Endothelial cell of umbilical vein (primary cell): ENCODE data around the gene CLEC20A. TPM values are rescaled to one million over a fixed set of nuclear protein-coding genes. Genes with fewer than 3 reads are reported as not detected.

Source experiments
- BruUV-seq: library from RNA; stranded (reverse); fragments of 400-500 nt; replicated peaks from 2 replicates; lab custom pipeline; 2021; lab: Mats Ljungman, UMichigan
- CTCF ChIA-PET: fragments of 300-600, 350-600 bp; sonication (Branson Sonifier 250); formaldehyde crosslinking; loops from one replicate; lab custom pipeline; 2021; ENCODE audit warnings: antibody characterized with exemption, inconsistent platforms; lab: Charles Lee
- POLR2A ChIA-PET: fragments of 300-600, 350-600 bp; sonication (Branson Sonifier 250); formaldehyde crosslinking; loops from one replicate; lab custom pipeline; 2021; ENCODE audit warnings: antibody characterized with exemption, inconsistent platforms; lab: Charles Lee
- DNase-seq: peaks from one replicate; pipeline ENCODE4 v3.0.0-alpha.2; 2011; ENCODE audit warnings: low read depth, low spot score
- FAIRE-seq: peaks from 2 replicates; lab custom pipeline; 2011; peaks lifted over from hg19 to GRCh38; lab: Jason Lieb, UNC
- H2AFZ ChIP-seq: 2 replicates; pipeline ENCODE4 v1.6.0; 2012; ENCODE audit warnings: low read depth, low read length, control low read depth, inconsistent platforms
- H3K27ac ChIP-seq: 2 replicates; pipeline ENCODE4 v1.5.1; 2011; ENCODE audit warnings: low read depth, mild to moderate bottlenecking, control low read depth, low read length, moderate library complexity; ENCODE audit not compliant: insufficient read depth
- H3K27me3 ChIP-seq, 2 experiments: 2 replicates each; pipeline versions ENCODE4 v1.6.0 to v1.6.1; 2011; ENCODE audit warnings: low read length in 2 of 2, mixed read lengths in 1 of 2; ENCODE audit not compliant: control insufficient read depth in 2 of 2, insufficient read depth in 2 of 2
- H3K36me3 ChIP-seq, 2 experiments: 2 replicates in 1 of 2; 3 replicates in 1 of 2; pipeline ENCODE4 v1.5.1; 2011; ENCODE audit warnings: low read length in 2 of 2, mild to moderate bottlenecking in 1 of 2, moderate library complexity in 1 of 2; ENCODE audit not compliant: control insufficient read depth in 2 of 2, insufficient read depth in 2 of 2; ENCODE audit errors: extremely low read depth in 1 of 2
- H3K4me1 ChIP-seq: 3 replicates; pipeline ENCODE4 v1.5.1; 2011; ENCODE audit warnings: mild to moderate bottlenecking, low read length; ENCODE audit not compliant: control insufficient read depth, insufficient read depth; ENCODE audit errors: extremely low read depth
- H3K4me2 ChIP-seq: 2 replicates; pipeline ENCODE4 v1.6.1; 2011; ENCODE audit warnings: low read length, control low read depth, mixed read lengths; ENCODE audit not compliant: insufficient read depth
- H3K4me3 ChIP-seq, 3 experiments: fragments of 200-600 bp in 1 of 3; sonication (generic), shearing (Covaris generic) in 1 of 3; replicated peaks in 1 of 3; 2 replicates each; pipeline ENCODE4 v1.5.1; 2011 to 2016; ENCODE audit warnings: control low read depth in 3 of 3, low read length in 3 of 3, mild to moderate bottlenecking in 2 of 3, inconsistent platforms in 1 of 3, low read depth in 1 of 3, moderate library complexity in 1 of 3; ENCODE audit not compliant: insufficient read depth in 1 of 3
- H3K79me2 ChIP-seq: 2 replicates; pipeline ENCODE4 v1.6.0; 2012; ENCODE audit warnings: low read length, inconsistent platforms; ENCODE audit not compliant: control insufficient read depth, insufficient read depth
- H3K9ac ChIP-seq: replicated peaks from 2 replicates; pipeline ENCODE3; 2011; ENCODE audit warnings: low read length, control low read depth; ENCODE audit not compliant: insufficient read depth; ENCODE audit errors: extremely low read depth
- H3K9me1 ChIP-seq: replicated peaks from 3 replicates; pipeline ENCODE4 v1.6.0; 2011; ENCODE audit warnings: mild to moderate bottlenecking, low read length; ENCODE audit not compliant: control insufficient read depth, insufficient read depth; ENCODE audit errors: extremely low read depth
- H3K9me3 ChIP-seq: replicated peaks from 2 replicates; pipeline ENCODE4 v1.5.1; 2012; ENCODE audit warnings: low read length, inconsistent platforms; ENCODE audit not compliant: control insufficient read depth, insufficient read depth
- H4K20me1 ChIP-seq: replicated peaks from 2 replicates; pipeline ENCODE3; 2011; ENCODE audit warnings: mild to moderate bottlenecking, low read length; ENCODE audit not compliant: control insufficient read depth, insufficient read depth; ENCODE audit errors: extremely low read depth
- EZH2 ChIP-seq: IDR thresholded peaks from 2 replicates; pipeline ENCODE4 v1.6.1; 2012; ENCODE audit warnings: borderline replicate concordance, low read depth, mild to moderate bottlenecking, moderate library complexity, low read length, inconsistent platforms; ENCODE audit not compliant: severe bottlenecking
- FOS ChIP-seq: IDR thresholded peaks from 2 replicates; pipeline ENCODE4 v1.6.1; 2011; ENCODE audit warnings: mild to moderate bottlenecking, low read length, moderate library complexity, borderline replicate concordance; ENCODE audit not compliant: insufficient read depth
- GATA2 ChIP-seq: IDR thresholded peaks from 2 replicates; pipeline ENCODE4 v1.7.0; 2011; ENCODE audit warnings: low read depth, mild to moderate bottlenecking, moderate library complexity, mixed read lengths, low read length; ENCODE audit not compliant: insufficient read length, insufficient read depth
- JUN ChIP-seq: IDR thresholded peaks from 2 replicates; pipeline ENCODE4 v1.6.1; 2011; ENCODE audit warnings: borderline replicate concordance, low read depth; ENCODE audit not compliant: insufficient read length, insufficient read depth
- MYC ChIP-seq: IDR thresholded peaks from one replicate; pipeline ENCODE4 v1.6.1; 2011; ENCODE audit warnings: mild to moderate bottlenecking, low read depth, low read length
- POLR2A ChIP-seq: IDR thresholded peaks from 2 replicates; pipeline ENCODE4 v1.6.1; 2012; ENCODE audit warnings: low read depth, mild to moderate bottlenecking, control low read depth, low read length
- POLR2AphosphoS5 ChIP-seq: IDR thresholded peaks from 2 replicates; pipeline ENCODE4 v1.6.1; 2012; ENCODE audit warnings: low read depth, mild to moderate bottlenecking, control low read depth, low read length, moderate library complexity; ENCODE audit not compliant: insufficient read depth
- dilution Hi-C: fragments of 300-500 bp; cut with MboI; formaldehyde crosslinking; loops from one replicate; pipeline ENCODE4 v1.15.0; 2019; ENCODE audit warnings: low sequenced_read_pairs; ENCODE audit not compliant: extremely low pct_ligation_motif_present
- intact Hi-C: fragments of 100-400 bp; cut with micrococcal nuclease; formaldehyde crosslinking; loops from one replicate; pipeline ENCODE4 v1.10.0; 2022
- polyA plus RNA-seq, 4 experiments: library from polyadenylated mRNA; depleted of rRNA in 3 of 4; stranded (reverse) in 3 of 4; unstranded in 1 of 4; fragments of >200 nt; gene quantifications; 2 replicates each; pipeline versions ENCODE4 v1.2.1 to v1.2.3, GENCODE V29; 2011 to 2012; ENCODE audit warnings: missing spikeins in 1 of 4
- total RNA-seq: library from RNA; stranded (reverse); gene quantifications from 2 replicates; pipeline ENCODE4 v1.2.3, GENCODE V29; 2021
- TF ChIP-seq, protein P1 (sequence below): IDR thresholded peaks from 2 replicates; pipeline ENCODE4 v1.6.1; 2011; ENCODE audit not compliant: insufficient read depth, insufficient read length
- TF ChIP-seq, protein P2 (sequence below), 2 donors: IDR thresholded peaks; 1 replicate in 1 of 2; 2 replicates in 1 of 2; pipeline ENCODE4 v1.5.1; 2011; ENCODE audit warnings: low read length in 2 of 2, mild to moderate bottlenecking in 2 of 2, moderate library complexity in 2 of 2, control low read depth in 1 of 2, inconsistent platforms in 1 of 2, low read depth in 1 of 2; ENCODE audit not compliant: insufficient read depth in 1 of 2; ENCODE audit errors: extremely low read depth in 1 of 2

CLEC20A gene
- total and polyA plus RNA-seq, 2 donors (not counting 3 experiments of a cell fraction or from before 2014, with no cell fraction given): not detected

DNA sequence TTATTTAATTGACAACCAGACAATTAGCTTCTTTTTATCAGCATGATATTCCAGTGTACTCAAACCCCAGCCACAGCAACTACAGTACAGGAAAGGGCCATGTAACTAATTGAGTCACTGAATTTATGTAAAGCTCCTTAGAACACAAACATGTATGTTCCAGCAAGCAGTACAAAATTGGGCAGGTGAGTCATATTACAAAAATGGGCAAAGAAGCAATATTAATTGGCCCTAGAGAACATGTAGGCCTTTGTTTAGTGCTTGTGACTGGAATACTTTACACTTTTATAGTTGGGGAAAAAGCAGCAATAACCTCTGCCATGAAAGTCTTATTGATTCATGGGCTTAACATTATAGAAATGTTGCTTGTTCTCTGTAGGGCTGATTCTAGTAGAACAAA, 31.8 kb downstream of the CLEC20A start:
- no TSS peak for BruUV-seq
- POLR2A ChIA-PET: interaction anchor here (0.6 kb wide), 1 partner anchor 121 kb away, joined by 4 read pairs; no protein-coding TSS in a partner anchor

DNA sequence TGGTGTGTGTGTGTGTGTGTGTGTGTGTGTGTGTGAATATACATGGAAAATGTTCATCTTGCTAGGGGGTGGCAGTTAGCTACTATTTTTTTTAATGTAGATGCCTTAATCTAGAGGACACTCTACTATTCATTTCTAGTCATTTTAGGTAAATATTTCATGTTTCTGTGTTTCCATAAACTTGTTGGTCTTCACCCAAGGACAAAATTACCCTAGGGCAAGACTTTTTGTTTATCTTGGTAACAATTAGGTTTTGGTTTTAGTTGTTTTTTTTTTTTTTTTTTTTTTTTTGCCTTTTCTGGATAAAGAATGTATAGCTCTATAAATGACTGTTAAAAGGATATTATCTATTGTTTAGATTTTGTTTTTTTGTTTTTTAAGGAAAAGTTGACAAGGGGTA, 32.2 kb downstream of the CLEC20A start:
- Histone ChIP-seq H3K36me3 (peaks cover 0 to 7% of the 10 kb centered on the region in 2 experiments), H3K27me3 (no peaks in the 10 kb centered on the region), H2AFZ (no peak overlapping the region), H3K4me1 (no peaks in the 10 kb centered on the region), H4K20me1 (no peaks in the 10 kb centered on the region), H3K27ac (no peak overlapping the region), H3K9me1 (no peaks in the 10 kb centered on the region), H3K9ac (no peak overlapping the region), H3K79me2 (no peaks in the 10 kb centered on the region), H3K4me3 (no peak overlapping the region), H3K4me2 (no peak overlapping the region), H3K9me3 (no peaks in the 10 kb centered on the region)
- FAIRE-seq: no peak
- intact Hi-C loops (no loop called here), dilution Hi-C loops (no loop called here)
- BruUV-seq: no TSS peak
- DNase-seq: no peak
- TF ChIP-seq, protein P1, sequence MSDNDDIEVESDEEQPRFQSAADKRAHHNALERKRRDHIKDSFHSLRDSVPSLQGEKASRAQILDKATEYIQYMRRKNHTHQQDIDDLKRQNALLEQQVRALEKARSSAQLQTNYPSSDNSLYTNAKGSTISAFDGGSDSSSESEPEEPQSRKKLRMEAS: no peak
- TF ChIP-seq, protein P2, sequence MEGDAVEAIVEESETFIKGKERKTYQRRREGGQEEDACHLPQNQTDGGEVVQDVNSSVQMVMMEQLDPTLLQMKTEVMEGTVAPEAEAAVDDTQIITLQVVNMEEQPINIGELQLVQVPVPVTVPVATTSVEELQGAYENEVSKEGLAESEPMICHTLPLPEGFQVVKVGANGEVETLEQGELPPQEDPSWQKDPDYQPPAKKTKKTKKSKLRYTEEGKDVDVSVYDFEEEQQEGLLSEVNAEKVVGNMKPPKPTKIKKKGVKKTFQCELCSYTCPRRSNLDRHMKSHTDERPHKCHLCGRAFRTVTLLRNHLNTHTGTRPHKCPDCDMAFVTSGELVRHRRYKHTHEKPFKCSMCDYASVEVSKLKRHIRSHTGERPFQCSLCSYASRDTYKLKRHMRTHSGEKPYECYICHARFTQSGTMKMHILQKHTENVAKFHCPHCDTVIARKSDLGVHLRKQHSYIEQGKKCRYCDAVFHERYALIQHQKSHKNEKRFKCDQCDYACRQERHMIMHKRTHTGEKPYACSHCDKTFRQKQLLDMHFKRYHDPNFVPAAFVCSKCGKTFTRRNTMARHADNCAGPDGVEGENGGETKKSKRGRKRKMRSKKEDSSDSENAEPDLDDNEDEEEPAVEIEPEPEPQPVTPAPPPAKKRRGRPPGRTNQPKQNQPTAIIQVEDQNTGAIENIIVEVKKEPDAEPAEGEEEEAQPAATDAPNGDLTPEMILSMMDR (IDR thresholded peaks at IDR 0.05; ENCODE audit: extremely low read depth in 1 of 2, insufficient read depth in 1 of 2, low read depth in 1 of 2, low read length in 2 of 2): no peak
- TF ChIP-seq GATA2 (no peak), POLR2A (no peak), MYC (no peak), JUN (no peak), POLR2AphosphoS5 (no peak), EZH2 (no peak)
- ChIA-PET CTCF (interaction anchor here (0.6 to 1.9 kb wide), 7 partner anchors 12 to 164 kb away, joined by 3 to 7 read pairs (median 5); no protein-coding TSS in a partner anchor), POLR2A (interaction anchor here (0.6 kb wide), 1 partner anchor 121 kb away, joined by 4 read pairs; no protein-coding TSS in a partner anchor)

More for the DNA sequence above, 31.8 kb downstream of the CLEC20A start:
- intact Hi-C loops: no loop called here
- no peaks in the 10 kb centered on the region for H3K27me3 ChIP-seq
- CTCF ChIA-PET: interaction anchor here (0.6 to 1.9 kb wide), 7 partner anchors 11 to 165 kb away, joined by 3 to 7 read pairs (median 5); no protein-coding TSS in a partner anchor
- H3K36me3 ChIP-seq: peaks cover 0 to 7% of the 10 kb centered on the region in 2 experiments
- DNase-seq (peak; percentile 19), FAIRE-seq (no peak)
- dilution Hi-C loops: no loop called here
- H3K4me3 ChIP-seq: no peak overlapping the region
- no peaks in the 10 kb centered on the region for H4K20me1 ChIP-seq
- TF ChIP-seq GATA2 (no peak), FOS (peak; percentile 40)
- no peaks in the 10 kb centered on the region for H3K9me3 ChIP-seq
- no peak overlapping the region for H3K9ac ChIP-seq
- H3K79me2 ChIP-seq: no peaks in the 10 kb centered on the region
- no peaks in the 10 kb centered on the region for H3K4me1 ChIP-seq
- no peaks in the 10 kb centered on the region for H3K9me1 ChIP-seq
- no peak overlapping the region for H3K4me2 ChIP-seq
- H3K27ac ChIP-seq: no peak overlapping the region
- no peak overlapping the region for H2AFZ ChIP-seq
